Esophagus muscularis mucosa (tissue), 3 donors: ENCODE results near the gene MAP2K7.

ENCODE experiments used
- CTCF ChIP-seq, 3 experiments: fragments of 200-600 bp in 2 of 3; fragments of 450-650 bp in 1 of 3; sonication (generic) in 2 of 3; IDR thresholded peaks; one replicate each; pipeline ENCODE4 v1.5.1; 2017 to 2019; ENCODE audit warnings: antibody characterized with exemption in 3 of 3, mild to moderate bottlenecking in 2 of 3, moderate library complexity in 1 of 3
- EP300 ChIP-seq: sonication (generic); formaldehyde crosslinking; IDR thresholded peaks from one replicate; pipeline ENCODE4 v1.6.1; 2017; ENCODE audit warnings: antibody characterized with exemption

GRCh38 chr19:7885818-7886217 lies 17.9 kb upstream of the MAP2K7 start:
- TF ChIP-seq CTCF (IDR thresholded peaks at IDR 0.05) (no peak), EP300 (no peak)
